Stimulated activated CD8-positive, alpha-beta memory T cell treated with anti-CD3 and anti-CD28 coated beads, Interleukin-7, amount 100 ng/mL, for 24 hours (primary cell): ENCODE results near the gene ZNF17.

ENCODE experiments used
- DNase-seq: peaks from one replicate; pipeline ENCODE4 v3.0.0-alpha.2; 2020; ENCODE audit warnings: low read depth

ZNF17 gene

DNA sequence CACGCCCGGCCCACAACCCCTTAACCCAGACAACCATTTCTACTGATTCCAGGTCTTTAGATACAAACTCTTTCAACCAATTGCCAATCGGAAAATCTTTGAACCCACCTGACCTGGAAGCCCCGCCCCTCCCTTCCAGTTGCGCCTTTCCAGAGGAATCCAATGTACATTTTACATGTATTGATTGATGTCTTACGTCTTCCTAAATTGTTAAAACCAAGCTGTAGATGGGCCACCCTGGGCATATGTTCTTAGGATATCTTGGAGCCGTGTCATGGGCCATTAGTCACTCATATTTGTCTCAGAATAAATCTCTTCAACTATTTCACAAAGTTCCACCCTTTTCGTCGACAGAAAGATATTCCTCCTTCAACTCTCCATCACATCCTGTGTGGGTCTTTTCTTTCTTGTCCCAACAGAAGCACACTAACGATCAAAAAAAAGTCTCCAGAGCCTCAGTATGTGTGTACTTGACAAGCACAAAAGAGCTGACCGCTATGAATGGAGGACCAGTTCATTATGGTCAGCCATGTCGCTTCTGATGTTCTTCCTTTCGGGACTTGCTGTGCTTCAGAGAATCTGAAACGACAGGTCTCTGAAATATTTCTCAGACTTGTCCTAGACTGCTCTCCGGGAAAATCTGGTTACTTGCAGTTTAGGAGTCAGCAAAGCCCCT lies 23.6 kb downstream of the ZNF17 start:
- DNase-seq = no peak

DNA sequence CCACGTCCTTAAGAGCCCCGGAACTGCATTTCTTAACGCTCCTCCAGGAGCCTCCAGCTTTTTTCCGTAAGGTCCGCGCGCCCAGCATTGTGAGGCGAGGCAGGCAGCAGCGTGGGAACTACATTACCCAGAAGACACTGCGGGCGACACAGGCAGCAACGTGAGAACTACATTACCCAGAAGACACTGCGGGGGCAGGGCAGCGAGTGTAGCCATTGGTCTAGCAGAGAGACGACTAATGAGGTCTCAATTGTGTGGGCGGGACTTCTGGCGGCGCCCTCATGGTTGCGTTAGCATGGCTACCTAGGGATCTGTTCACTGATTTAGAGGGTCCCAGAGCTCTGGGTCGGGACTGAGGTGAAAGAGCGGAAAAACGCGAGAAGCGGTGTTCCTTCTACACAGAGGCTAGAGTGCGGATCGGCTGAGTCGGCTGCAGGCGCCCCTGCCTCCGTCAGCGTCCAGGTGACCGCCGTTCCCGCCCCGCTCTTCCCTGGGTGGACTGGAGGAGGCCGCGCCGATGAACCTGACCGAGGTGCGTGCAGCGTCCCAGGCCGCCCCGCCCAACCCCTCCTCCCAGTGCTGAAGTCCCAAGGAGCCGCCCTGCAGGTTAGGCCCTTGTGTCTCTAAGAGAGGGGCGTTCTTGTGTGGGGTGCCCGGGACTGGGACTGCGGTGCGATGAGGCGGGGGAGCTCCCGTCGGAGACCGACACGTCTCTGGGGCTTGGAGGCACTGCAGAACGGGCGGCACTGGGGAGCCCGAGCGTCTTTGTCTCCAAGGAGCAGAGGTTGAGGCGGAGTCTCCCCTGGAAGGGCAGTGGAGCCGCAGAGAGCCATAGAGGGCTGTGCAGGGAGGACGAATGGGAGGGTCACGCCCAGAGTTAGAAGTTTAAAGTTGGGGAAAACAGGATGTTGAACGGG lies 24.4 kb downstream of the ZNF17 start, which contains the start of gene ZNF749:
Gene ZNF749 (plus strand): TSS at position 264 of the 917 bp plus-strand sequence. CDS start 254 bp downstream, at position 518.
- DNase-seq = peak; percentile 89

DNA sequence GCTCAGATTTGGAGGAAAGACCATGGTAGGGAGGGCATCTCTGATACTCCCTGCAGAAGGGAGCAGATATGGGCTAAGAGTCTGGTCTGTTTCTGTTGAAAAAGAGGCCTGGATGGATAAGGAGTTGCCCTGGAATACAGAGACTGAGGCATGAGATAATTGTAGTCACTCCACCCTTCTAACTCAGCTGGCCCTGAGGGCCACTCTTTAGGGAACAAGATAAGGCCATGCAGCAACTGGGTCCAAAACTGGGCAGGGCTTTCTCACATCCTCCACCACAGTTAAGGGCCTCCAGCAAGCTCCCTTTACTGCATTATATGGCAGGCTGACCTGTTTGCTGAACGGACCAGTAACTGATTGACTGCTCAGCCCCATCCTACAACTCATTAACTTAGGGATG lies 25.5 kb downstream of the ZNF17 start:
- no peak for DNase-seq

DNA sequence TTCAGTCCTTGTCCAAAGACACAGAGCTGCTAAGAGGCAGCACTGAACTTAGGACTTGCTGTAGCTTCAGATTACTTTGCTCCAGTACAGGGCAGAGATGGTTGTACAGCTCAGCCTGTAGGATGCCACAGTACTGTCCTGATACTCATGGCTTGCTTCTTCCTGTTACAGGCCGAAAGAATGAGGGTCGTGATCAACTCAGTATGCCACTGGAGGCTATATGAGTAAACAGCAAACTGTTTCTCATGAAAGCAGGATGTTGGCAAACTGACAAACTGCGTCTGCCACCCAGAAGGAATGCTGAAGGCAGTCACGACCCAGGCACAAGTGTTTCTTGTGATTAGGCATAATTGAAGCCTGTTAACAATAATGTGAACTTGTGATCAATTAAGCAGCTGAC lies 27.0 kb downstream of the ZNF17 start:
- DNase-seq = no peak

GRCh38 chr19:57438925-57439324 lies 28.0 kb downstream of the ZNF17 start:
- no peak for DNase-seq

GRCh38 chr19:57441979-57442752 lies 31.2 kb downstream of the ZNF17 start:
- DNase-seq = no peak

GRCh38 chr19:57443121-57443696 lies 32.2 kb downstream of the ZNF17 start:
- DNase-seq = no peak

GRCh38 chr19:57452307-57452706 lies 41.3 kb downstream of the ZNF17 start:
- no peak for DNase-seq

DNA sequence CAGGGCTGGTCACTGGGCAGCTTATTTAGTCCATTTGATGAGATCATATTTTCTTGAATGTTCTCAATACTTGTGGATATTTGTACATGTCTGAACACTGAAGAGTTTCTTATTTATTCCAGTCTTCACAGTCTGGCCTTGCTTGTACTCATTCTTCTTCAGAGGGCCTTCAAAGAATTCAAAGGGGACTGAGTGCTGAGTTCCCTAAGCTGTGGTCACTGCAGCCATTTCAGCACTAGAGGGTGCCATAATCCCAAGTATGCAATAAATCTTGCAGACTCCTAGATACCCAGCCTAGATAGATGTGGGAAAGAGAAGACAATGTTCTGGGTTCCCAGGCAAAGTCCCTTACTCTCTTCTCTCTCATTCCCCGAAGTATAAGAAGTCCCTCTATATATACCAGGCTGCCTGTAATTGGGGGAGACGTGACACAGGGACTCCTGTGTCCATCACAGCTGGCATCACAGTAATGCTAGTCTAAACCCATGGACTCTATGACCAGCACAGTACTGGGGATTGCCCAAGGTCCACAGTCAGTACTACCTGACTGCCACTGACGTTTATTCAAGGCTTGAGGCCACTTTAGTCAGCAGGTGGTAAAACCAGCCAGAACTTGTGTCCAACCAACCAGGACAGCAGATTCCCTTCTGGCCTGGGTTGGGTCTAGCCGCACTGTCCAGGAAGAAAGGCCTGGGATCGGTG lies 54.9 kb downstream of the ZNF17 start:
- no peak for DNase-seq

DNA sequence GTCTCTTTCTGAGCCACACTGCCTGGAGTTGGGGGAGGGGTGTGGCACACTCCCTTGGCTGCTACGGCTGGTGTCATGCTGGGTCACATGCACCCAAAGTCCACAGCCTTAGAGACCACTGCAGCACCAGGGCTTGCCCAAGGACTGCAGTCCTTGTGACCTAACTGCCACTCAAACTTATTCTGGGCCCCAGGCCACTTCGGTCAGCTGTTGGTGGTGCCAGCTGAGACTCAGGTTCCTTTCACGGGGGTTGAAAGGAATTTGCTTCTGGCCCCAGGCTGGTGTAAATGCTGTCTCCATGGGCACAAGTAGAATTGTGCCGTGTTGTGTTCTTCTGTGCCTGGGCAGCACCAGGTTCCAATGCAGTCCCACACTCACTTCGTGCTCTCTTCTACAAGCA lies 55.5 kb downstream of the ZNF17 start:
- DNase-seq = no peak
